Activated CD4-positive, alpha-beta T cell treated with anti-CD3 and anti-CD28 coated beads, Interleukin-2, amount 50 U/mL, for 4 hours (primary cell): ENCODE data around the gene OSBPL5.

Source experiments
- DNase-seq, 2 experiments: peaks; one replicate each; pipeline ENCODE4 v3.0.0-alpha.2; 2020

The OSBPL5 gene

GRCh38 chr11:3096909-3097530 is 68.1 kb downstream of the OSBPL5 start:
- no peak for DNase-seq

DNA sequence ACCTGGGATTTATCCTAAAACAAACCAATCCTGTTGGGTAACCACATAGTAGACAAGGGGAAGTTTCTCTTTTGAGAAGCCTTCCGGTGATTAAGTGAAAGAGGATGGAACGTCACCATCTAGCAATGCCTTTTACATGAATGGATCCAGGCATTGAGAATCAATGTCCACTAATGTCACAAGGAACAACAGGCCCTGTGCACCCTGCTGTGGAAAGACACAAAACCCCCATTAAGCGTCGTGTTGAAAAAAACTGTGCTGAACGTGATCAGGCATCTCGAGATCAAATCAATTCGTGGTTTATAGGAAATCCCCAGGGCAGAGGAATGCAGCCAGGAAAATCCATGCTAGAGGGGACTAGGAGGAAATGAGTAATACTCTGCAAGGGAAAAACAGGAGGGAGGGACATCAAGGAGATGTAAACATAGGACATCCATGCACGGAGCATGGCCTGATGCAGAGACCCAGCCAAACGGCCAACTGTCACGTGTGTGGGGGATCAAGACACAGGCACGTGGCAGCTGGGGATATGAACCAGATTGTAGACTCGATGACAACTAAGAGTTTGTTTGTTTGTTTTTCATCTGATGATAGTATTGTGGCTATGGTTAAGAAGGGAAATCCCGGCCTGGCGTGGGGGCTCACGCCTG is 69.3 kb downstream of the OSBPL5 start:
- no peak for DNase-seq

DNA sequence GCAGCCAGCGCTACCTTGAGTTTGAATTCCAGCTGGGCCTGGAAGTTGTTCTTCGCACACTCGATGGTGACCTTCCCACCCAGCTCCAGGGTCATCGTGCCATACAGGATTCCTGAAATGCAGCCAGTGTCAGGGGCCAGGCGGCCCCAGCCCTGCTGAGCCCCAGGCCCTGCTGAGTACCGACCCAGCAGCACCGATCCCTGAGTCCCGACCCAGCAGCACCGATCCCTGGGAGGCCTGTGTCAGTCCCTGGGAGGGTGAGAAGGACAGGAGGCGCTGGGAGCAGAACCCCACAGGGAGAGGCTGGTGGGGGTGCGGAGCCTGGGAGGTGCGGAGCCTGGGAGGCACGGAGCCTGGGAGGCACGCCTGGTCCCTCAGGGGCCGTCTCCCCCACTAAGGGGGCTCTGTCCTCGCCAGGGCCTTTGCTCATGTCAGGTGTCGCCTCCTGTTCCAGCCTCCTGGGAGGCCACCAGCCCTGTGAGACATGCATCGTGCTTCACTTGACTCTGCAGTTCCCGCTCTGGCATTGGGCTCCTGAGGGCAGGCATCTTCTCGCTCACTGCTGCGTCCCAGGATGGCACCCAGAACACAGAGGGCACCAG is 70.8 kb downstream of the OSBPL5 start:
- no peak for DNase-seq

GRCh38 chr11:3093281-3094191 is 71.6 kb downstream of the OSBPL5 start:
- no peak for DNase-seq

GRCh38 chr11:3092603-3093141 is 72.4 kb downstream of the OSBPL5 start:
- no peak for DNase-seq

GRCh38 chr11:3091846-3092602 is 73.1 kb downstream of the OSBPL5 start:
- DNase-seq: peak; percentile 59 to 60

GRCh38 chr11:3091081-3091845 is 73.8 kb downstream of the OSBPL5 start:
- DNase-seq: no peak

DNA sequence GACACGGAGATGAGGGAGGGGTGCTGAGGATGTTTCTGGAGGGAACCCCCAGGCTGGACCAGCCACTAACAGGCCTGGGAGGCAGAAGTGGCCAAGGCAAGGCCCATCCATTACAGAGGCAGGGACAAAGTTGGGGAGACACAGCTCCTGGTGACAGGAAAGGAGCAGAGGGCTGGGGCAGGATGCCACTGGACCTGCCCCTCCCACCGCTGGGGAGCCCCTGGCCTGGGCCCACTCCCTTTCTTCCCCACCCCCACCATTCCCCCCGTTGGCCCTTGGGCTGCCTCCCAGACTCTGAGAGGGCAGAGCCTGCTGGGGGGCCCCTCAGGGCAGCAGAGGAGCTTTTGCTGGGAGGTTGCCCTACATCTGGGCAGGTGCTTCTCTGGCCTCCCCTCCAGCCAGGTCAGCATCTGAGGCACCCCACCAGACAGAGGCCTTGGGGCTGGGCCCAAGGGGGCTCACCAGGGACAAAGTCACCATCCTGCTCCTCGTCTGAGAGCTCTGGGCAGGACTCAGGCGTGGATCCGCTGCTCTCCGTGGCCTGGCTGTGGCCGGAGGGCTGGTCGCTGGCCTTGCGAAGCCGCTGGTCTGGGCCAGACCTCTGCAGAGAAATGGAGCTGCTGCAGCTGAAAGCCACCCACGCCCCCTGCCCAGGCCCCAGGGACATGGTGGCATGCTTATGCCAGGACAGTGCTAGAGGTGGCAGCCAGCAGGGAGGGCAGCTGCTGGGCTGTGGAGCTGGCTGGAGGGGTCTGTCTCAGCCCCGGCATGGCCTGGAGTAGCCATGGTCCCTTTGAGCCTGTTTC is 74.8 kb downstream of the OSBPL5 start:
- no peak for DNase-seq

- DNase-seq: no peak
Measured at GRCh38 chr11:3089236-3090061, 75.7 kb downstream of the OSBPL5 start.

GRCh38 chr11:3088806-3089205 is 76.3 kb downstream of the OSBPL5 start:
- DNase-seq: no peak

GRCh38 chr11:3087821-3088800 is 77.0 kb downstream of the OSBPL5 start:
- DNase-seq: no peak

- no peak for DNase-seq
Measured at GRCh38 chr11:3087373-3087772, 77.7 kb downstream of the OSBPL5 start.

DNA sequence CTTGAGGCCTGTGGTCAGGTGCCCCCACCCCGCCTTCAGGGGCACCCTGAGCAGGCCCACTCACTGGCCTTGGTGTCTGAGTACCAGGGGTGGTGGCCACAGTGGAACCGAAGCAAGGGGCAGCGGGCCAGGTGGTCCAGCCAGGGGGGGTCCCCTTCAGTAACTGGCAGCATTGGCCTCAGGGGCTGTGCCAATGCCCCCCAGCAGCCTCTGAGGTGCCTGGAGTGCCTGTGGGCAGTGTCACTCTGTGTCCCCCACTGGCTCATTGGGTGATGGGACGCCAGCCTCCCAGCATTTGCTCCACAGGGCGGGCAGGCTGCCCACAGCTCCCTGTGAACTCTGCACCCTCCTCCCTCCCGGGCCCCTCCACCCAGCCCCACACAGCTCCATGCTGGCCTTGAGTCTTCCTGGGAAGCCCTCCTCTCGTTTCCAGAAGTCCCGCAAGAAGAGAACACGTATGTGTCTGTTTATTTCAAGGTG is 78.4 kb downstream of the OSBPL5 start:
- DNase-seq: no peak

DNA sequence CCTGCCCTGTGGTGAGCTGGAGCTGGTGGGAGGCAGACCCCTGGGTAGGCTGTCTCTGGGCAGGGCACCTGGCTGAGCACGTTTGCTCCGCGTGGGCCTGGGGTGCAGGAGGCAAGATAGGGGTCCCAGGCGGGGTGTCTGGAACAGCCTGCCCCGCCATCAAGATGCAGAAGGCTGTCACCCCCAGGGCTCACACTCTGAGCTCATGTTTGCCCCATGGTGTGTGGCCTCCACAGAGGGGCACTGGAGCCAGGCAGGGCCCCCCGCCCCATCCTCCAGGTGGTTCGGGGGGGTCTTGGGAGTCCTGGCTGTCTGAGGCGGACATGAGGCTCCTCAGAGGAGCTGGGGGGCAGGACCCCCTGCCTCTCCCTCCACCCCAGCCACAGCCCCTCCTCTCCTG is 79.0 kb downstream of the OSBPL5 start:
- no peak for DNase-seq

DNA sequence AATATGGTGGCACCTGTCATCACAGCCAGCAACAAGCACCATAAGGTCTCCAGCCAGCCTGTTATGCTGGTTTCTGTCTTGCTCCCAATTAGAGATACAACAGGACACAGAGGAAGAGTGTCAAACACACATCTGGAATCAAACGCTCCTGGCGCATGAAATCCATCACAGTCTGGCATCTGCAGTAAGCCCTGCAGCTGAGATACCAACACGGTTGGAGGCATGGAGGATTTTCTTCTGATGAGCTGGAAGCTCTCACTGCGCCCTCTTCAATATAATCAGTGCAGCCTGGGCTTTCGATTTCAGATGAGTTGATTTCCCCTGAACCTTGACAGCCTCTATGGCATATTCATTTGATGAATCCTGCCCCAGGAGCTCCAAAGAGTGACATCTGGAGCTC is 80.1 kb downstream of the OSBPL5 start:
- no peak for DNase-seq

DNA sequence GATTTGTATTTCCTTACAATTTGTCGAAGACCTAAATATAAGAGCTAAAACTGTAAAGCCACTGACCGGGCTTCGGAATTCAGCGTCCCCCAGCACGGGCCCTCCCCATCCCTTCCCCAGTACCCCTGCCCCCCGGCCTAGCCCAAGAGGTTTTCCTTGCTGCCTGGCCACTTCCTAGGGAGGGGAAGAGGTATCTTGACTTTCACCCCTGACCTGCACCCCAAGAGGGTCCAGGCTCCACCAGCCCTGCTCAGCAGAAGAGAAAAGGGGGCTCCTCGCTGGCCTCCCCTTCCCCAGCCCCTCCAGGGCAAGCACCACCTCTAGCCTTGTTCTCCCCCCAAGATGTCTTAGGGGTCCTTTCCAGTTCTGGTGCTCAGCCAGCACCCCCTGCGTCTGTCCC is 81.8 kb downstream of the OSBPL5 start:
- DNase-seq: no peak

DNA sequence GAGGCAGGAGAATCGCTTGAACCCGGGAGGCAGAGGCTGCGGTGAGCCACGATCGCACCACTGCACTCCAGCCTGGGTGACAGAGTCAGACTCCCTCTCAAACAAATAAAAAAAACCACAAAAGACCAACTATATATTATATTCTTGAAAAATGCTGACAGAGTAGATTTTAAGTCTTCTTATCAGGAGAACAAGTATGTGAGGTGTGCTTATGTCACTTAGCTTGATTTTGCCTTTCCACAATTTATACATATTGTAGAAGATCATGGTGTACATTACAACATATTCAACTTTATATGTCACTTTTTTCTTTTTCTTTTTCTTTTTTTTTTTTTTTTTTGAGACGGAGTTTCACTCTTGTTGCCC is 83.7 kb downstream of the OSBPL5 start:
- DNase-seq: no peak

DNA sequence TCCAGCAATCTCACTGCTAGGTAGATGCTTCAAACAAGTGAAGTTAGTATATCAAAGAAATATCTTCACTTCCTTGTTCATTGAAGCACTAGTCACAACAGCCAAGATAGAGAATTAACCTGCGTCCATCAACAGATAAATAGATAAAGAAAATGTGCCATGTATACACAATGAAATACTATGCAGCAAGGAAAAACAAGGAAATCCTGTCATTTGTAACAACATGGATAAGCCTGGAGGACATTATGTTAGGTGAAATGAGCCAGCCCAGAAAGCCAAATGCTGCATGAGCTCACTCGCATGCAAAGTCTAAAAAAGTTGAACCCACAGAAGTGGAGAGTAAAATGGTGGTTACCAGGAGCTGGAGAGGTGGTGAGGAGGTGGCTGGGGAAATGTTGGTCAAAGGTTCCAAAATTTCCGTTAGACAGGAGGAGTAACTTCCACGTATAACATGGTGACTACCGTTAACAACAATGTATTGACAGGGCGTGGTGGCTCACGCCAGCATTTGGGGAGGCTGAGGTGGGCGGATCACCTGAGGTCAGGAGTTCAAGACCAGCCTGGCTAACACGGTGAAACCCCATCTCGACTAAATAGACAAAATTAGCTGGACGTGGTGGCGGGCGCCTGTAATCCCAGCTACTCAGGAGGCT is 84.3 kb downstream of the OSBPL5 start:
- no peak for DNase-seq
